Stimulated activated CD8-positive, alpha-beta memory T cell treated with anti-CD3 and anti-CD28 coated beads, Interleukin-12 subunit alpha, Interleukin-12 subunit beta, amount 100 ng/mL, for 1 hour (primary cell): ENCODE data around the gene ZDHHC4.
"Not testable (repeated sequence)": the region's sequence is repeated elsewhere in the genome, so short reads cannot be mapped to it uniquely, and the experiment has no call there.

ENCODE experiments used
- DNase-seq: peaks from one replicate; pipeline ENCODE4 v3.0.0-alpha.2; 2020; ENCODE audit warnings: low read depth

ZDHHC4 gene

GRCh38 chr7:6607651-6608051 is 30.4 kb downstream of the ZDHHC4 start:
- DNase-seq = no peak

- no peak for DNase-seq
Measured at GRCh38 chr7:6608081-6608480, 30.8 kb downstream of the ZDHHC4 start.

- no peak for DNase-seq
Measured at GRCh38 chr7:6608794-6609193, 31.5 kb downstream of the ZDHHC4 start.

GRCh38 chr7:6612819-6613218 is 35.6 kb downstream of the ZDHHC4 start:
- no peak for DNase-seq

GRCh38 chr7:6613706-6614105 is 36.5 kb downstream of the ZDHHC4 start:
- no peak for DNase-seq

GRCh38 chr7:6614953-6615722 is 37.9 kb downstream of the ZDHHC4 start, which contains the start of gene ZNF853:
Gene ZNF853, plus strand, starts transcription at chr7:6615610. Its CDS starts 565 bp downstream, at chr7:6616175.
- DNase-seq = no peak

- no peak for DNase-seq
Measured at GRCh38 chr7:6615723-6616555, 38.7 kb downstream of the ZDHHC4 start.

GRCh38 chr7:6616854-6617643 is 39.8 kb downstream of the ZDHHC4 start:
- no peak for DNase-seq

GRCh38 chr7:6618621-6619020 is 41.4 kb downstream of the ZDHHC4 start:
- no peak for DNase-seq

- no peak for DNase-seq
Measured at GRCh38 chr7:6619961-6620360, 42.7 kb downstream of the ZDHHC4 start.

- no peak for DNase-seq
Measured at GRCh38 chr7:6621195-6622133, 44.2 kb downstream of the ZDHHC4 start.

- no peak for DNase-seq
Measured at GRCh38 chr7:6622134-6622710, 45.0 kb downstream of the ZDHHC4 start.

- no peak for DNase-seq
Measured at GRCh38 chr7:6623589-6624245, 46.5 kb downstream of the ZDHHC4 start.

- no peak for DNase-seq
Measured at GRCh38 chr7:6624246-6624611, 47.0 kb downstream of the ZDHHC4 start.

GRCh38 chr7:6628045-6628444 is 50.8 kb downstream of the ZDHHC4 start:
- DNase-seq = no peak

GRCh38 chr7:6630007-6630849 is 53.0 kb downstream of the ZDHHC4 start:
- DNase-seq = no peak

- no peak for DNase-seq
Measured at GRCh38 chr7:6631605-6632004, 54.4 kb downstream of the ZDHHC4 start.

GRCh38 chr7:6634021-6634420 is 56.8 kb downstream of the ZDHHC4 start:
- no peak for DNase-seq

GRCh38 chr7:6634971-6635370 is 57.7 kb downstream of the ZDHHC4 start:
- DNase-seq = not testable (repeated sequence)
